Adrenal gland (tissue), 12 donors: ENCODE data around the gene PHGDH. TPM values are rescaled to one million over a fixed set of nuclear protein-coding genes. Genes with fewer than 3 reads are reported as not detected.

Experiments
- DNase-seq, 7 donors: peaks; one replicate each; pipeline ENCODE4 v3.0.0-alpha.2; 2019 to 2020
- H3K27ac ChIP-seq, 5 donors: fragments of 200-600 bp; sonication (generic) in 4 of 5; 1 replicate in 3 of 5; 2 replicates in 2 of 5; pipeline versions ENCODE4 v1.5.1 to v1.8.0; 2016 to 2020; ENCODE audit warnings: mild to moderate bottlenecking in 1 of 5
- H3K27me3 ChIP-seq: fragments of 200-600 bp; 2 replicates; pipeline ENCODE4 v1.8.0; 2021
- H3K36me3 ChIP-seq, 2 donors: fragments of 200-600 bp; replicated peaks in 1 of 2; 1 replicate in 1 of 2; 2 replicates in 1 of 2; pipeline versions ENCODE4 v1.5.1 to v1.8.0; 2018 to 2022
- H3K4me1 ChIP-seq, 2 donors: fragments of 200-600 bp; replicated peaks in 1 of 2; 1 replicate in 1 of 2; 2 replicates in 1 of 2; pipeline versions ENCODE4 v1.5.1 to v1.8.0; 2018 to 2021
- H3K4me3 ChIP-seq, 4 donors: fragments of 200-600 bp; sonication (generic) in 3 of 4; one replicate each; pipeline ENCODE4 v1.5.1; 2016 to 2018
- H3K9me3 ChIP-seq, 3 donors: fragments of 200-600 bp; sonication (generic) in 1 of 3; replicated peaks in 1 of 3; 1 replicate in 2 of 3; 2 replicates in 1 of 3; pipeline versions ENCODE4 v1.5.1 to v1.8.0; 2016 to 2021
- CTCF ChIP-seq, 6 experiments: fragments of 450-650 bp in 4 of 6; fragments of 200-600 bp in 2 of 6; sonication (generic) in 1 of 6; IDR thresholded peaks; 1 replicate in 5 of 6; 2 replicates in 1 of 6; pipeline versions ENCODE4 v1.5.1 to v1.8.0; 2016 to 2021; ENCODE audit warnings: antibody characterized with exemption in 6 of 6, mild to moderate bottlenecking in 2 of 6, moderate library complexity in 1 of 6
- POLR2A ChIP-seq, 2 donors: fragments of 450-650 bp; IDR thresholded peaks; one replicate each; pipeline ENCODE4 v1.6.1; 2017; ENCODE audit warnings: antibody characterized with exemption in 2 of 2, mild to moderate bottlenecking in 2 of 2, moderate library complexity in 1 of 2
- WGBS, 4 donors: extraction: QIAGEN DNeasy Blood & Tissue Kit in 2 of 4; methylation state at CpG; one replicate each; pipeline versions ENCODE4 v1.1.5 to v1.1.7; 2013 to 2017; 5-methylcytosine and 5-hydroxymethylcytosine counted together
- intact Hi-C, 2 donors: fragments of 100-400 bp; cut with DNase I; formaldehyde crosslinking; loops; one replicate each; pipeline versions ENCODE4 v1.14.1 to v1.15.0; 2022 to 2023
- polyA plus RNA-seq, 3 donors: library from polyadenylated mRNA; stranded (reverse); fragments of 200-250 nt in 2 of 3; fragments of 350-450 nt in 1 of 3; fragmentation: Illumina TruSeq in 1 of 3; extraction: RNeasy Lipid Tissue Mini Kit (QIAGEN cat#74804) in 1 of 3; gene quantifications; one replicate each; pipeline ENCODE4 v1.2.3, GENCODE V29; 2013 to 2014
- total RNA-seq, 9 donors: library from RNA; depleted of rRNA in 4 of 9; stranded (reverse); fragments of >200 nt in 4 of 9; fragments of 120-200 nt in 1 of 9; fragmentation: NEBNext Ultra II Directional in 1 of 9; extraction: Animal tissue kit (Norgen Biotek cat#: 25700) in 1 of 9; gene quantifications; one replicate each; pipeline versions ENCODE4 v1.1.0 to v1.2.4, GENCODE V29; 2013 to 2023
- donor health status: healthy with polysubstance abuse.
- donor health status: Bipolar disorder and iron deficiency.
- donor health status: DM: yes; HTN: yes; CAD: no.
- donor health status: DM: no; HTN: no; CAD: no.
- donor health status: DM: no; HTN: no; CAD: no.
- donor health status: DM: yes; HTN: yes; CAD: no.

The PHGDH gene
- total and polyA plus RNA-seq, 12 donors, result 1.8 to 27.7 (median 3.6) TPM

GRCh38 chr1:119791377-119791776, 79.6 kb downstream of the PHGDH start:
- Histone ChIP-seq H3K4me3 (no peak overlapping the region), H3K4me1 (no peaks in the 10 kb centered on the region), H3K27ac (no peak overlapping the region), H3K9me3 (no peaks in the 10 kb centered on the region), H3K36me3 (no peaks in the 10 kb centered on the region), H3K27me3 (no peaks in the 10 kb centered on the region)
- TF ChIP-seq POLR2A (IDR thresholded peaks at IDR 0.05) (no peak), CTCF (IDR thresholded peaks at IDR 0.05) (no peak)
- WGBS, 4 donors, result 87 to 96% (median 90%) methylated on average over 4 of the region's 4 CpGs
- intact Hi-C loops, result no loop called here
- no peak for DNase-seq

Other genes starting within 250 kb of the PHGDH start
- gene HSD3B1, start 204.7 kb upstream of the PHGDH start, total RNA-seq, result under 1 TPM in 3 of 9 donors, not detected in 6; 0.19 to 0.60 (median 0.22) TPM
- gene HSD3B1, start 204.7 kb upstream of the PHGDH start, polyA plus RNA-seq, result under 1 TPM in 2 of 3 donors, not detected in 1; 0.07 to 0.59 TPM
- gene ZNF697, start 63.7 kb upstream of the PHGDH start, total RNA-seq, result 10 to 100 TPM in 1 of 9 donors, 1 to 10 TPM in 8; 2.8 to 14.5 (median 5.9) TPM
- 1 to 10 TPM; 1.7 to 5.7 (median 1.9) TPM for gene ZNF697, start 63.7 kb upstream of the PHGDH start, polyA plus RNA-seq
- gene HMGCS2, start 57.0 kb downstream of the PHGDH start, total RNA-seq, result under 1 TPM in 4 of 9 donors, not detected in 5; 0.34 to 0.68 (median 0.55) TPM
- gene HMGCS2, start 57.0 kb downstream of the PHGDH start, polyA plus RNA-seq, result under 1 TPM; 0.30 to 0.33 (median 0.32) TPM
- not detected for gene REG4, start 99.5 kb downstream of the PHGDH start, total RNA-seq
- not detected for gene REG4, start 99.5 kb downstream of the PHGDH start, polyA plus RNA-seq
- gene ADAM30, start 184.6 kb downstream of the PHGDH start, total RNA-seq, result not detected
- gene ADAM30, start 184.6 kb downstream of the PHGDH start, polyA plus RNA-seq, result not detected